ENCODE data around the gene TPRX1.
"Not testable (repeated sequence)": the region's sequence is repeated elsewhere in the genome, so short reads cannot be mapped to it uniquely, and the experiment has no call there.

Gene TPRX1

GRCh38 chr19:47777245-47778048 lies 26.9 kb downstream of the TPRX1 start:
- POLR2A ChIA-PET: interaction anchor here (0.6 to 1.3 kb wide), 4 partner anchors 12 to 295 kb away, joined by 3 to 4 read pairs (median 3); partner anchors contain the start of gene NOP53
- Histone ChIP-seq H3K36me3 (ENCODE audit: control insufficient read depth in 2 of 2, insufficient read depth in 1 of 2, low read length in 2 of 2) (peaks cover 5 to 23% of the 10 kb centered on the region in 2 experiments; a peak in 2 of 3 replicates), H3K27ac (ENCODE audit: extremely low read depth, low read depth, low read length) (peak overlapping the region; percentile 100; the same call in 1 of the 2 replicates)
- not testable (repeated sequence) for H3K4me1 ChIP-seq (ENCODE audit: control insufficient read depth, insufficient read depth, low read length); H3K9me3 ChIP-seq (ENCODE audit: control insufficient read depth, insufficient read depth, low read depth, low read length); H3K4me3 ChIP-seq (ENCODE audit: low read depth, low read length)
- TF ChIP-seq KLF1 (tag by site-specific recombination; IDR thresholded peaks at IDR 0.05): peak; percentile 73
- peak; percentile 97 for TF ChIP-seq ZNF121 (tag by site-specific recombination; IDR thresholded peaks at IDR 0.05)
- CTCF ChIA-PET: interaction anchor here (0.7 to 1.2 kb wide), 3 partner anchors 11 to 15 kb away, joined by 3 to 7 read pairs (median 5); no protein-coding TSS in a partner anchor

- CTCF ChIA-PET: interaction anchor here (0.6 to 2.0 kb wide), 5 partner anchors 10 to 1921 kb away, joined by 3 to 21 read pairs (median 3); no protein-coding TSS in a partner anchor
- TF ChIP-seq WT1 (tag by site-specific recombination; IDR thresholded peaks at IDR 0.05) (peak; percentile 69), ZBTB8A (tag by site-specific recombination; IDR thresholded peaks at IDR 0.05) (no peak), ZXDB (tag by site-specific recombination; IDR thresholded peaks at IDR 0.05) (0 out of 2 replicates have a peak, but pooled peaks have one; percentile 39), KLF1 (tag by site-specific recombination; IDR thresholded peaks at IDR 0.05) (peak; percentile 38), SCRT2 (tag by site-specific recombination; IDR thresholded peaks at IDR 0.05) (peak; percentile 70), ZNF10 (tag by site-specific recombination; IDR thresholded peaks at IDR 0.05) (peak; percentile 54; the same call in 1 of the 2 replicates), TRIM28 (IDR thresholded peaks at IDR 0.05; ENCODE audit: borderline replicate concordance, low read length) (no peak), ZBTB17 (tag by site-specific recombination; IDR thresholded peaks at IDR 0.05) (peak; percentile 29), ZBTB1 (tag by site-specific recombination; IDR thresholded peaks at IDR 0.05) (no peak), GLIS1 (tag by site-specific recombination; IDR thresholded peaks at IDR 0.05) (peak; percentile 50)
- peaks cover 9% of the 10 kb centered on the region for H3K4me1 ChIP-seq (ENCODE audit: control insufficient read depth, insufficient read depth, low read length)
- H3K4me3 ChIP-seq (ENCODE audit: low read depth, low read length): no peak overlapping the region
- H3K36me3 ChIP-seq (ENCODE audit: control insufficient read depth in 2 of 2, insufficient read depth in 1 of 2, low read length in 2 of 2): peaks cover 2 to 14% of the 10 kb centered on the region in 2 experiments; a peak in 2 of 3 replicates
- POLR2A ChIA-PET: no interaction called here
- H3K9me3 ChIP-seq (ENCODE audit: control insufficient read depth, insufficient read depth, low read depth, low read length): no peaks in the 10 kb centered on the region
- no peak overlapping the region for H3K27ac ChIP-seq (ENCODE audit: extremely low read depth, low read depth, low read length)
Observed at GRCh38 chr19:47776568-47776967, 27.8 kb downstream of the TPRX1 start.

GRCh38 chr19:47771291-47771690 lies 33.1 kb downstream of the TPRX1 start:
- CTCF ChIA-PET; H3K4me1 ChIP-seq (ENCODE audit: control insufficient read depth, insufficient read depth, low read length); H3K9me3 ChIP-seq (ENCODE audit: control insufficient read depth, insufficient read depth, low read depth, low read length); H3K27ac ChIP-seq (ENCODE audit: extremely low read depth, low read depth, low read length); H3K36me3 ChIP-seq (ENCODE audit: control insufficient read depth in 2 of 2, insufficient read depth in 1 of 2, low read length in 2 of 2); H3K4me3 ChIP-seq (ENCODE audit: low read depth, low read length): not testable (repeated sequence)
- POLR2A ChIA-PET: interaction anchor here (0.6 kb wide), 1 partner anchor 28 kb away, joined by 4 read pairs; no protein-coding TSS in a partner anchor

- H3K4me1 ChIP-seq (ENCODE audit: control insufficient read depth, insufficient read depth, low read length): no peaks in the 10 kb centered on the region
- H3K9me3 ChIP-seq (ENCODE audit: control insufficient read depth, insufficient read depth, low read depth, low read length): no peaks in the 10 kb centered on the region
- TF ChIP-seq ZNF521 (tag by site-specific recombination; IDR thresholded peaks at IDR 0.05) (0 out of 2 replicates have a peak, but pooled peaks have one; percentile 63), ZNF366 (tag by site-specific recombination; conservative IDR thresholded peaks at IDR 0.05) (peak; percentile 100), ZNF248 (tag by site-specific recombination; IDR thresholded peaks at IDR 0.05) (0 out of 2 replicates have a peak, but pooled peaks have one; percentile 13), TSHZ1 (tag by site-specific recombination; IDR thresholded peaks at IDR 0.05; ENCODE audit: borderline replicate concordance) (peak; percentile 87; the same call in 1 of the 2 replicates), ZFP41 (tag by site-specific recombination; IDR thresholded peaks at IDR 0.05; ENCODE audit: borderline replicate concordance) (no peak), ZNF311 (tag by site-specific recombination; IDR thresholded peaks at IDR 0.05; ENCODE audit: borderline replicate concordance) (0 out of 2 replicates have a peak, but pooled peaks have one; percentile 24), ZNF157 (tag by site-specific recombination; IDR thresholded peaks at IDR 0.05) (no peak), ZBTB17 (tag by site-specific recombination; IDR thresholded peaks at IDR 0.05) (peak; percentile 98)
- H3K36me3 ChIP-seq (ENCODE audit: control insufficient read depth in 2 of 2, insufficient read depth in 1 of 2, low read length in 2 of 2): no peaks in the 10 kb centered on the region
- H3K4me3 ChIP-seq (ENCODE audit: low read depth, low read length): no peak overlapping the region
- ChIA-PET POLR2A (no interaction called here), CTCF (no interaction called here)
- H3K27ac ChIP-seq (ENCODE audit: extremely low read depth, low read depth, low read length): no peak overlapping the region
Observed at GRCh38 chr19:47769534-47769933, 34.8 kb downstream of the TPRX1 start.
